Endothelial cell (in vitro differentiated cells): ENCODE data around the gene SLC38A8. TPM values are rescaled to one million over a fixed set of nuclear protein-coding genes. Genes with fewer than 3 reads are reported as not detected.

ENCODE experiments used
- DNase-seq: peaks from one replicate; pipeline ENCODE4 v3.0.0; 2021; ENCODE audit warnings: low spot score
- H3K27ac Mint-ChIP-seq: one replicate; pipeline ENCODE4 v1.8.0; 2021; ENCODE audit warnings: mixed read lengths, inconsistent platforms; ENCODE audit not compliant: unreplicated experiment
- H3K27me3 Mint-ChIP-seq: one replicate; pipeline ENCODE4 v1.8.0; 2021; ENCODE audit warnings: mild to moderate bottlenecking, moderate library complexity, mixed read lengths, inconsistent platforms; ENCODE audit not compliant: unreplicated experiment
- H3K36me3 Mint-ChIP-seq: one replicate; pipeline ENCODE4 v1.8.0; 2021; ENCODE audit warnings: mild to moderate bottlenecking, low read depth, mixed read lengths, inconsistent platforms; ENCODE audit not compliant: unreplicated experiment
- H3K4me1 Mint-ChIP-seq: one replicate; pipeline ENCODE4 v1.8.0; 2021; ENCODE audit warnings: mild to moderate bottlenecking, mixed read lengths, inconsistent platforms; ENCODE audit not compliant: unreplicated experiment
- H3K4me3 Mint-ChIP-seq: one replicate; pipeline ENCODE4 v1.8.0; 2021; ENCODE audit warnings: mild to moderate bottlenecking, mixed read lengths, inconsistent platforms; ENCODE audit not compliant: unreplicated experiment
- H3K9me3 Mint-ChIP-seq: one replicate; pipeline ENCODE4 v1.8.0; 2021; ENCODE audit warnings: mixed read lengths, inconsistent platforms; ENCODE audit not compliant: unreplicated experiment
- CTCF ChIP-seq: fragments of 200-600 bp; sonication (generic); IDR thresholded peaks from one replicate; pipeline ENCODE4 v1.5.0; 2021; ENCODE audit warnings: antibody characterized with exemption; ENCODE audit not compliant: unreplicated experiment
- total RNA-seq: library from RNA; stranded (reverse); fragmentation: NEBNext Ultra II Directional; extraction: Animal tissue kit (Norgen Biotek cat#: 25700); gene quantifications from one replicate; pipeline ENCODE4 v1.2.1, GENCODE V29; 2021; ENCODE audit not compliant: unreplicated experiment

The SLC38A8 gene
- total RNA-seq, 1 donor from 2014 or later: not detected

GRCh38 chr16:84084570-84085270, 42.1 kb upstream of the SLC38A8 start:
- H3K36me3 Mint-ChIP-seq: peaks cover 32% of the 10 kb centered on the region
- H3K27me3 Mint-ChIP-seq: peaks cover 4% of the 10 kb centered on the region
- no peaks in the 10 kb centered on the region for H3K9me3 Mint-ChIP-seq

GRCh38 chr16:84082835-84083569, 40.4 kb upstream of the SLC38A8 start:
- H3K27ac Mint-ChIP-seq: no peak overlapping the region
- no peaks in the 10 kb centered on the region for H3K9me3 Mint-ChIP-seq
- H3K36me3 Mint-ChIP-seq: peaks cover 33% of the 10 kb centered on the region
- no peak for DNase-seq
- H3K27me3 Mint-ChIP-seq: peaks cover 2% of the 10 kb centered on the region
- no peak overlapping the region for H3K4me3 Mint-ChIP-seq
- peaks cover 6% of the 10 kb centered on the region for H3K4me1 Mint-ChIP-seq
- TF ChIP-seq CTCF: no peak

More at GRCh38 chr16:84084570-84085270, 42.1 kb upstream of the SLC38A8 start:
- peak; percentile 64 for TF ChIP-seq CTCF
- H3K4me1 Mint-ChIP-seq: peaks cover 5% of the 10 kb centered on the region
- peak; percentile 63 for DNase-seq
- H3K27ac Mint-ChIP-seq: no peak overlapping the region
- H3K4me3 Mint-ChIP-seq: no peak overlapping the region

GRCh38 chr16:84082110-84082509, 39.5 kb upstream of the SLC38A8 start:
- Mint-ChIP-seq H3K4me1 (peaks cover 6% of the 10 kb centered on the region), H3K4me3 (no peak overlapping the region), H3K9me3 (no peaks in the 10 kb centered on the region), H3K36me3 (peaks cover 35% of the 10 kb centered on the region), H3K27ac (no peak overlapping the region), H3K27me3 (peaks cover 2% of the 10 kb centered on the region)
- DNase-seq: no peak
- TF ChIP-seq CTCF: no peak

- H3K36me3 Mint-ChIP-seq: peaks cover 35% of the 10 kb centered on the region
Observed at GRCh38 chr16:84081446-84081989, 38.9 kb upstream of the SLC38A8 start.

More at GRCh38 chr16:84081446-84081989, 38.9 kb upstream of the SLC38A8 start:
- Mint-ChIP-seq H3K9me3 (no peaks in the 10 kb centered on the region), H3K27me3 (peaks cover 2% of the 10 kb centered on the region), H3K4me1 (peaks cover 6% of the 10 kb centered on the region), H3K4me3 (no peak overlapping the region), H3K27ac (no peak overlapping the region)
- TF ChIP-seq CTCF: no peak
- no peak for DNase-seq
